Measurements from ENCODE around the gene GRHL1.

DNA sequence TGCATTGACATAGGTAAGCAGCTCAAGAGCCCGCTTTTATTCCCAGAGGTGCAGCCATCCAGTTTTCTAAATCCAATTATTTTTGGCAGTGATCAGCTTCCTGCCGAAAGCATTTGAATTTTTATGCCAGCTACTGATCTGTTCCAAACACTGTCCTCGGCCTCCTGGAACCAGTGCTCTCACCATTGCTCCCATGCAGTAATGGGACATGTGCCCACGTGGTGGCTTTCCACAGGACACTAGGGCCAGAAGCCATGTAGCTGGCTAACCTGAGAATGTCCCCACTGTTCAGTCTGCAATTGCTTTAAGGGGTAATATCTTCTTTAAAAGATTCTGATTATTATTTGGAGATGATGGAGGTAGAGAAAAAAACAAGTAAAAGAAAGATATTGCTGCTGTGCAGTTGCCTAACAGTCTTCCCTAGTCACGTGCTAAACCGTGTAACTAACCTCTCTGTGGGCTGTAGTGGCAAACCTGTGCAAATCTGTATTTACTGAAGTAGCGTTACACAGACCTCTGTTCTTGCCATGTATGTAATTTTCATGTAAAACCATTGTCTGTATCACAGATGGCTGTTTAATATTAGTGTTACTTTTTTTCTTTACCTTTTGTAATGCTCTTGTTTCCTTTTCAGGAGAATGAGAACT lies 13.0 kb downstream of the GRHL1 start:
- TF ChIP-seq GATA2 (IDR thresholded peaks at IDR 0.05; ENCODE audit: low read depth, low read length) (no peak), GATA3 (IDR thresholded peaks at IDR 0.05; ENCODE audit: low read depth, low read length) (no peak)
